Measurements from ENCODE around the gene WWC2.

GRCh38 chr4:183178201-183178600, 79.1 kb downstream of the WWC2 start:
- TF ChIP-seq, protein P1, sequence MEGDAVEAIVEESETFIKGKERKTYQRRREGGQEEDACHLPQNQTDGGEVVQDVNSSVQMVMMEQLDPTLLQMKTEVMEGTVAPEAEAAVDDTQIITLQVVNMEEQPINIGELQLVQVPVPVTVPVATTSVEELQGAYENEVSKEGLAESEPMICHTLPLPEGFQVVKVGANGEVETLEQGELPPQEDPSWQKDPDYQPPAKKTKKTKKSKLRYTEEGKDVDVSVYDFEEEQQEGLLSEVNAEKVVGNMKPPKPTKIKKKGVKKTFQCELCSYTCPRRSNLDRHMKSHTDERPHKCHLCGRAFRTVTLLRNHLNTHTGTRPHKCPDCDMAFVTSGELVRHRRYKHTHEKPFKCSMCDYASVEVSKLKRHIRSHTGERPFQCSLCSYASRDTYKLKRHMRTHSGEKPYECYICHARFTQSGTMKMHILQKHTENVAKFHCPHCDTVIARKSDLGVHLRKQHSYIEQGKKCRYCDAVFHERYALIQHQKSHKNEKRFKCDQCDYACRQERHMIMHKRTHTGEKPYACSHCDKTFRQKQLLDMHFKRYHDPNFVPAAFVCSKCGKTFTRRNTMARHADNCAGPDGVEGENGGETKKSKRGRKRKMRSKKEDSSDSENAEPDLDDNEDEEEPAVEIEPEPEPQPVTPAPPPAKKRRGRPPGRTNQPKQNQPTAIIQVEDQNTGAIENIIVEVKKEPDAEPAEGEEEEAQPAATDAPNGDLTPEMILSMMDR (IDR thresholded peaks at IDR 0.05; ENCODE audit: extremely low read depth in 1 of 2, insufficient read depth in 1 of 2, low read depth in 1 of 2, low read length in 2 of 2), result no peak
- TF ChIP-seq POLR2A (IDR thresholded peaks at IDR 0.05; ENCODE audit: low read depth, low read length) (no peak), EZH2 (IDR thresholded peaks at IDR 0.05; ENCODE audit: borderline replicate concordance, low read depth, low read length, severe bottlenecking) (no peak), MYC (IDR thresholded peaks at IDR 0.05; ENCODE audit: low read depth, low read length) (no peak), POLR2AphosphoS5 (IDR thresholded peaks at IDR 0.05; ENCODE audit: insufficient read depth, low read depth, low read length) (no peak)
- TF ChIP-seq, protein P2, sequence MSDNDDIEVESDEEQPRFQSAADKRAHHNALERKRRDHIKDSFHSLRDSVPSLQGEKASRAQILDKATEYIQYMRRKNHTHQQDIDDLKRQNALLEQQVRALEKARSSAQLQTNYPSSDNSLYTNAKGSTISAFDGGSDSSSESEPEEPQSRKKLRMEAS (IDR thresholded peaks at IDR 0.05; ENCODE audit: insufficient read depth, insufficient read length), result no peak

Data from endothelial cell of umbilical vein (primary cell).